Stimulated activated memory B cell treated with anti-CD40 and anti-IgM and Interleukin-4, amounts not matched to agents 10 μg/mL and 1 μg/mL and 100 μg/mL, for 72 hours (primary cell): Measurements from ENCODE around the gene ANKRD23.
"Not testable (repeated sequence)": the region's sequence is repeated elsewhere in the genome, so short reads cannot be mapped to it uniquely, and the experiment has no call there.

ENCODE experiments used
- ATAC-seq: fragments of 150-1000 bp; cut with Tn5 transposase; 2 replicates; pipeline ENCODE4 v1.10.0; 2021
- H3K27ac Mint-ChIP-seq: one replicate; pipeline ENCODE4 v1.8.0; 2022; ENCODE audit warnings: mild to moderate bottlenecking, mixed read lengths
- H3K27me3 Mint-ChIP-seq: one replicate; pipeline ENCODE4 v1.8.0; 2022; ENCODE audit warnings: mixed read lengths
- H3K36me3 Mint-ChIP-seq: one replicate; pipeline ENCODE4 v1.8.0; 2022; ENCODE audit warnings: mixed read lengths
- H3K4me1 Mint-ChIP-seq: one replicate; pipeline ENCODE4 v1.8.0; 2022; ENCODE audit warnings: mixed read lengths
- H3K4me3 Mint-ChIP-seq: one replicate; pipeline ENCODE4 v1.8.0; 2022; ENCODE audit warnings: mild to moderate bottlenecking, moderate library complexity, mixed read lengths
- H3K9me3 Mint-ChIP-seq: one replicate; pipeline ENCODE4 v1.8.0; 2022; ENCODE audit warnings: mixed read lengths

ANKRD23 gene

GRCh38 chr2:96843538-96844268 lies at the start of gene ANKRD23:
TSS of gene ANKRD23 (minus strand) at chr2:96844021. CDS start at chr2:96843992, 29 bp downstream.
- peaks cover 31% of the 10 kb centered on the region for H3K4me1 Mint-ChIP-seq
- H3K27me3 Mint-ChIP-seq, result no peaks in the 10 kb centered on the region
- H3K27ac Mint-ChIP-seq, result no peak within 1 kb of the TSS
- ATAC-seq, result no peak
- no peaks in the 10 kb centered on the region for H3K9me3 Mint-ChIP-seq
- peaks cover 24% of the 10 kb centered on the region for H3K36me3 Mint-ChIP-seq
- H3K4me3 Mint-ChIP-seq, result no peak within 1 kb of the TSS

- no peak for ATAC-seq
- Mint-ChIP-seq H3K36me3 (no peaks in the 10 kb centered on the region), H3K27me3 (no peaks in the 10 kb centered on the region), H3K4me3 (no peak overlapping the region), H3K9me3 (no peaks in the 10 kb centered on the region), H3K4me1 (peaks cover 30% of the 10 kb centered on the region), H3K27ac (no peak overlapping the region)
Measured at GRCh38 chr2:96891591-96892333, 47.9 kb upstream of the ANKRD23 start.

DNA sequence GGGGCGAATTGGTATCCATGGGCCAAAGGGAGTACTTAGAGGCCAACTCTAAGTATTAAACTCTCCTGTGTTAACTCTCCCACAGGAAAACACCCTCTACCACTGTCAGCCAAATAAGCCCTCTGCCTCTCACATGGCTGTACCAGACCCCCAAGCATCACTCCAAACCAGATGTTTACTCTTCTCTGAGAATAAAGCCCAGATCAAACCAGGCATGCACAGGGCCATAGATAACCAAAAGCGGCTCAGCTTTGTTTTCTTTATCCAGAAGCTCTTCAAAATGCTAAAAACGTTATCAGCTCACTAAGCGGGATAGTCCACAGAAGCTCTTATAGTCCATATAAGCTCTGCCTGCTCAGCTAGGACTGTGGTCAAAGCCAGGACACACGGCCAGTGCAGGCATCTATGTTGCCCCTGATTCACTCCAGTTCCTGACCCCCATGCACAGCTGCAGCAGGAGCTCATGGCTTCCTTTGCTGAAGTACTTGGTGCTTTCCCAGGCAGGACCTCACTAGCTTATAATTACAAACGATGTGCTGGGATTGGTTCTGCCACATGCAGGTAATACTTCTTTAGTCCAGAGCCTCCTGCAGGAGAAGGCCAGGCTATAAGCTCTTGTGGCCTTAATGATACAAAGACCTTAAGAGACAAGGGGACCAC lies 47.0 kb upstream of the ANKRD23 start:
- no peak overlapping the region for H3K4me3 Mint-ChIP-seq
- H3K4me1 Mint-ChIP-seq, result peaks cover 30% of the 10 kb centered on the region
- H3K36me3 Mint-ChIP-seq, result no peaks in the 10 kb centered on the region
- ATAC-seq, result no peak
- no peak overlapping the region for H3K27ac Mint-ChIP-seq
- no peaks in the 10 kb centered on the region for H3K27me3 Mint-ChIP-seq
- H3K9me3 Mint-ChIP-seq, result no peaks in the 10 kb centered on the region

DNA sequence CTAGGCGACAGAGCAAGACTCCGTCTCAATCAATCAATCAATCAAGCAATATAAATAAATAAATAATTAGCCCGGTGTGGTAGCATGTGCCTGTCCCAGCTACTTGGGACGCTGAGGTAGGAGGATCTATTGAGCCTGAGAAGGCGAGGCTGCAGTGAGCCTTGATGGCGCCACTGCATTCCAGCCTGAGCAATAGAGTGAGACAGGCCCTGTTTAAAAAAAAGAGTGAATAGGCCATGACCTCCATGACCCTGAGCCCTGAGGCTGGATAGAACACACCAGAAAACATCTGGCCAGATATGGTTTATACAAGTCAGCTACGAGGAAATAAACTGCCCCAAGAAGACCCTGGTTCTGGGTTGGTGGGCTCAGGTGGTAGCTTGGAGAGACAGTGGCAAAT lies 46.4 kb upstream of the ANKRD23 start:
- Mint-ChIP-seq H3K4me1 (peaks cover 28% of the 10 kb centered on the region), H3K27ac (no peak overlapping the region)
- no peak for ATAC-seq

DNA sequence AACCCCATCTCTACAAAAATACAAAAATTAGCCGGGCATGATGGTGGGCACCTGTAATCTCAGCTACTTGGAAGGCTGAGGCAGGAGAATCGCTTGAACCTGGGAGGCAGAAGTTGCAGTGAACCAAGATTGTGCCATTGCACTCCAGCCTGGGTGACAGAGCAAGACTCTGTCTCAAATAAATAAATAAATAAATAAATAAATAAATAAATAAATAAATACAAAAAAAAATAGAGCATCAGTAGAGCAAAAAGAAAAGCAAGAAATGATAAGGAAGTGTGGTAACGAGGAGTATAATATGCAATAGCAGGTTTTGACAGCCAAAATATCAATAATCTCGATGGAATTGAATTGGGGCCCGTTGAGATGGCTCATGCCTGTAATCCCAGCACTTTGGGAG lies 45.7 kb upstream of the ANKRD23 start:
- not testable (repeated sequence) for H3K9me3 Mint-ChIP-seq, H3K4me3 Mint-ChIP-seq, H3K27ac Mint-ChIP-seq, H3K36me3 Mint-ChIP-seq, H3K27me3 Mint-ChIP-seq, ATAC-seq
- H3K4me1 Mint-ChIP-seq, result peaks cover 23% of the 10 kb centered on the region

More for the DNA sequence above, 46.4 kb upstream of the ANKRD23 start:
- H3K9me3 Mint-ChIP-seq, result no peaks in the 10 kb centered on the region
- no peak overlapping the region for H3K4me3 Mint-ChIP-seq
- no peaks in the 10 kb centered on the region for H3K36me3 Mint-ChIP-seq
- H3K27me3 Mint-ChIP-seq, result no peaks in the 10 kb centered on the region

GRCh38 chr2:96888072-96889011 lies 44.5 kb upstream of the ANKRD23 start:
- peak overlapping the region; percentile 7 for H3K27ac Mint-ChIP-seq
- no peaks in the 10 kb centered on the region for H3K9me3 Mint-ChIP-seq
- H3K4me1 Mint-ChIP-seq, result peaks cover 23% of the 10 kb centered on the region
- no peaks in the 10 kb centered on the region for H3K36me3 Mint-ChIP-seq
- H3K27me3 Mint-ChIP-seq, result no peaks in the 10 kb centered on the region
- H3K4me3 Mint-ChIP-seq, result no peak overlapping the region
- ATAC-seq, result peak; percentile 70

- Mint-ChIP-seq H3K36me3 (no peaks in the 10 kb centered on the region), H3K27me3 (no peaks in the 10 kb centered on the region), H3K27ac (peak overlapping the region; percentile 50), H3K4me1 (peaks cover 23% of the 10 kb centered on the region), H3K9me3 (no peaks in the 10 kb centered on the region), H3K4me3 (no peak overlapping the region)
- ATAC-seq, result no peak
Measured at GRCh38 chr2:96887493-96888012, 43.7 kb upstream of the ANKRD23 start.

DNA sequence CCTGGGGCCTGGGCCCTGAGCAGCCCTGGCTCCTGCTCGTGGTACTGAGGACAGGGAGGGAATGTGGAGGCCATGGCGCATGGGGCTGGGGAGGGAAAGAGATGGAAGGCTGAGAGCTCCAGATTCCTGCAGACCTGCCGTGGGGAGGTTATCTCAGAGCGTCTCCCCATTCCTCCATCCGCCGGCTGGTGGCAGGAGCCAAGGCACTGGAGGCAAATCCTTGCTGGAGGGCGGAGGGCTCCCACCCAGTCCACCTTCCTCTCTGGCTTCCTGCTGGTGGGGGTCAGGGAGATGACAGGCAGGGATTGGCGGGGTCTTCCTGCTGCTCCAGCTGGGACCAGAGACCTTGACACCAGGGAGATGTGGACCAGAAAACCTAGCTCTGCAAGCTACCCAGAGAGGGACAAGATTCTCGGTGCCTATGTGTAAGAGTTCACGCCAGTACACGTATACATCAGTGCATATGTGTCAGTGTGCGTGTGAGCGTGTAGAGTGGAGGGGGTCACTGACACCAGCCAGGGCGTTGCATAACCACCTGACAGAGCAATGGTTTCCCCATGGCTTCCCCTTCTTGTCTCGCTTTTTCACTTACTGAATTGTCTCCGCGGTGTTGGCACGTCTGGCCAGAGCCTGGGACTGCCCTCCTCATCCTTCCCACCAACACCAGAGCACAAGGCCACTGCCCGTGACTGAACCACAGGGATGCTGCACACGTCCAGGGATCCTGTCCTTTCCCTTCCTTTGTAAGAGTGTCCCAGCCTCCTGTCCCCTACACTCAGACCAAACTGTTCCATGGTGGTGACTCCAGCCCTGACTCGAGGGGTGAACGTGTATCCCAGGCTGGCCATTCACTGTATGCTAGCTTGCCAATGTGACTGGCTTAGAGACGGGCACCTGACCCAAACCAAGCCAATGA lies 41.9 kb upstream of the ANKRD23 start:
- peaks cover 23% of the 10 kb centered on the region for H3K4me1 Mint-ChIP-seq
- H3K27me3 Mint-ChIP-seq, result no peaks in the 10 kb centered on the region
- no peak overlapping the region for H3K27ac Mint-ChIP-seq
- no peaks in the 10 kb centered on the region for H3K9me3 Mint-ChIP-seq
- H3K4me3 Mint-ChIP-seq, result no peak overlapping the region
- no peaks in the 10 kb centered on the region for H3K36me3 Mint-ChIP-seq
- no peak for ATAC-seq

DNA sequence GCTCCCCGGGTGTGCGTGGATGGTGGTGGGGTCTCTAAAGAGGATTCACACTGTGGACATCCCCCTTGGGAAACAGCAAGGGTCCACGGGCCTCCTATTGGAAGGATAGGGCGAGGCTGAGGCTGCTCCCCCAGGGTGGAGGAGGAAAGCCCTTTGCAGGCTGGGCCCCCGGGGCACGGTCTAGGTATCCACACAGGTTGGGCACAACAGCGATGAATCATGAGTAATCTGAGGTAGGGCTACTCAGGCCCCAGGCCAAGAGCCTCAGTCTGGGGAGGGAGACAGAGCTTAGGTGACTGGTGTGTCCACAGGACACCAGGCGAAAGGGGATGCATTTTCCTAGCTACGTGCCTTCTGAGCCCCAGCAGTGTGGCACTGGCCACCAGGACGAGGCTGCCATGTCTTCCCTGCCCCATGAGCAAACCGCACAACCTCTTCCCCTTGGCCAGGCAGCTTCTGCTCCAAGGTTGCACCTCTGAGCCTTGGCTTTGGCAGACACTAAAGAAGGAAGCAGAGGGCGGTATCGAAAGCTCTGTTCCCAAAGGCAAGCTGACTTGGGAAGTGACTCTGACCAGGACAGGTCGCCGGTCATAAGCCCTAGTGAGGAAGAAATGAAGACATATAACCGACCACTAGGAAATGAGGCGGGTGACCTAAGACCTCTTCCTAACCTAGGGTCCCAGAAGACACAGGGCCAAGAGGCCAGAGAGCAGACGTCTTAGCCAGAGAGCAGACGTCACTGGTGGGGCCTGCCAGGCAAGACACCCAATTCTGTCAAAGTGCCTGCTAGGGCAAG lies 40.7 kb upstream of the ANKRD23 start:
- Mint-ChIP-seq H3K27me3 (no peaks in the 10 kb centered on the region), H3K4me3 (no peak overlapping the region), H3K9me3 (no peaks in the 10 kb centered on the region), H3K36me3 (no peaks in the 10 kb centered on the region), H3K4me1 (peaks cover 23% of the 10 kb centered on the region), H3K27ac (no peak overlapping the region)
- ATAC-seq, result no peak

DNA sequence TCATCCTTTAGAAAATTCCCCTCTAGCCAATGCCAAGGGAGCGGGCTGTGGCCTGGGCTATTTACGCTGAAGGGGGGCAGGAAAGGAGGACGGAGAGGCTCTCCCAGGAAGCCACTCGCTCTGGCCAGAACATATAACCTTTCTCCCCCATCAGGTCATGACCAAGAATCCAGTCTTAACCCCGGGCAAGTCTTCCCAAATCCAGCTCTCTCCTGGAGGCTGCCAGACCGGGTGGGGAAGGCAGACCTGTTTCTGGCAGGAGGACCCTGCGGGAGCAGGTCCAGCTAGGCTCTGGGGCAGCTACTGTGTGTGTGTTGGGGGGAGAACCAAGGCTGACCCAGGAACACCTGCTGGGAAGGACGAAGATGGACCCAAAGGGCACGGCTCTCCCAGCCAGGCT lies 39.5 kb upstream of the ANKRD23 start:
- ATAC-seq, result no peak
- no peaks in the 10 kb centered on the region for H3K9me3 Mint-ChIP-seq
- H3K27me3 Mint-ChIP-seq, result peaks cover 3% of the 10 kb centered on the region
- no peak overlapping the region for H3K4me3 Mint-ChIP-seq
- peaks cover 21% of the 10 kb centered on the region for H3K4me1 Mint-ChIP-seq
- H3K27ac Mint-ChIP-seq, result no peak overlapping the region
- no peaks in the 10 kb centered on the region for H3K36me3 Mint-ChIP-seq

DNA sequence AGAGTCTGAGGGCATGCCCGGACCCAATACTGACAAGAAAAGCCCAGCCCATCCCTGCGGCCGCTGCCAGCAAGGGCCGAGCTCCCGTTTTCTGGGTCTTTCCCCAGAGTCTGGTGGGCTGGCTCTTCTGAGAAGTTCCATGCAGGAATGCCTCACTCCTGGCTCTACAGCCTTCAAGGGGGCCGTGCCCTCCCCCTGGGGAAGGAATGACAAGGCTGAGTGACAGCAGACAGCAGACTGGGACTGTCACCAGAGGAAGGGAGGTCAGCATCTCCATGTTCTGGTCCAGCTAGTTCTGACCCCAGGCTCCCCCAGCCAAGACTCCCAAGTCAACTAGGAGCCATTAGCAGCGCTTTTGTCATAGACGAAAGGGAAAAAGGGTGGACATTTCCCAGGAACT lies 39.1 kb upstream of the ANKRD23 start:
- Mint-ChIP-seq H3K36me3 (no peaks in the 10 kb centered on the region), H3K9me3 (no peaks in the 10 kb centered on the region), H3K4me1 (peaks cover 21% of the 10 kb centered on the region), H3K4me3 (no peak overlapping the region), H3K27ac (no peak overlapping the region), H3K27me3 (peaks cover 7% of the 10 kb centered on the region)
- ATAC-seq, result no peak

DNA sequence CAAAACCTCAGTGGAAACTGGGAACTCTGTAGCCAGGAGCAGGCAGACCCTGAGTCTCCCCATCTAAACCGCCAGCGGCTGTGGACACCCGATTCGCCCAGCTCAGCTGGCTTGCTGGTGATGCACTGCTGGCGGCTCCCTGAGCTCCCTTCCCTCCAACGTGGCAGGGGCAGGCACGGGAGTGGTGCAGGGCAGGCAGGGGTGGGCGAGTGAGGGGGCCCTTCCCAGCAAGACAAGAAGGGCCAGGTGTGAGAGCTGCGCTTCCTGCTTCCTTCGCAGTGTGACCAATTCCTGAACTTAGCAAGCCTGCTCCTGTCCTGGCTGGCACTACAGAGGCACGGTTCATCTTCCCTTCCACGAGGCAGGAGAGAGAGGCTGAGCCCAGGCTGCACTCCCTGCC lies 38.4 kb upstream of the ANKRD23 start:
- no peaks in the 10 kb centered on the region for H3K36me3 Mint-ChIP-seq

More for the DNA sequence above, 38.4 kb upstream of the ANKRD23 start:
- H3K4me1 Mint-ChIP-seq, result peaks cover 19% of the 10 kb centered on the region
- no peak for ATAC-seq
- no peak overlapping the region for H3K27ac Mint-ChIP-seq
- peaks cover 8% of the 10 kb centered on the region for H3K27me3 Mint-ChIP-seq
- no peaks in the 10 kb centered on the region for H3K9me3 Mint-ChIP-seq
- H3K4me3 Mint-ChIP-seq, result no peak overlapping the region
